ENCODE measurements around the gene MYOF. TPM values are rescaled to one million over a fixed set of nuclear protein-coding genes. Genes with fewer than 3 reads are reported as not detected.
A peak's percentile ranks its signal among the peaks of the same experiment; 100 is the strongest.

MYOF gene
- total RNA-seq, 2 donors from 2014 or later = 30.6 to 50.2 TPM

GRCh38 chr10:93390306-93391090 lies 91.6 kb downstream of the MYOF start:
- no peak for ATAC-seq (replicated peaks)
- H3K27me3 Mint-ChIP-seq = no peaks in the 10 kb centered on the region
- H3K4me1 Mint-ChIP-seq = peaks cover 19% of the 10 kb centered on the region
- H3K4me3 Mint-ChIP-seq = no peak overlapping the region
- H3K36me3 Mint-ChIP-seq (ENCODE audit: low read depth) = peaks cover 35% of the 10 kb centered on the region
- no peak overlapping the region for H3K27ac Mint-ChIP-seq
- H3K9me3 Mint-ChIP-seq = no peaks in the 10 kb centered on the region

GRCh38 chr10:93386631-93387369 lies 95.3 kb downstream of the MYOF start:
- Mint-ChIP-seq H3K9me3 (no peaks in the 10 kb centered on the region), H3K27me3 (no peaks in the 10 kb centered on the region), H3K36me3 (ENCODE audit: low read depth) (peaks cover 32% of the 10 kb centered on the region), H3K4me3 (peak overlapping the region; percentile 67), H3K4me1 (peaks cover 19% of the 10 kb centered on the region), H3K27ac (peak overlapping the region; percentile 89)
- ATAC-seq (replicated peaks) = peak; percentile 64

DNA sequence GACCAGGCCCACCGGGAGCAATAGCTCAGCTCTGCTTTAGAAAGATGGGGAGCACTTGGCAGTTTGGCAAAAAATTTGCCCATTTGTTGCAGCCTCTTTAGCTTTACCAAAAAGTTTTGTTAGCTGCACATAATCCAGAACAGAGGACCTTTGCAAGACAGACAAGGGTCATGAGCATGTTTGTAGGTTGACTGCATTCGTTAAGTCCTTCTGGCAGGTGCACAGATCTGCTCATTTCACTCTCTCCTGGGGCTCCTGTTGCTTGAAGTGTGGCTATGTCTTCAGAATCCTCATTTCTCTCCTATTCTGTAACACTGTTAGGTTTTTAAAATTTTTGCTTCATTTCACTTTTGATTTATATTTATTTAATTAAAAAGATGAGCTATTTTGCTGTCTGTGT lies 96.8 kb downstream of the MYOF start:
- Mint-ChIP-seq H3K36me3 (ENCODE audit: low read depth) (peaks cover 39% of the 10 kb centered on the region), H3K9me3 (no peaks in the 10 kb centered on the region), H3K4me3 (no peak overlapping the region), H3K27me3 (no peaks in the 10 kb centered on the region), H3K27ac (no peak overlapping the region), H3K4me1 (peaks cover 19% of the 10 kb centered on the region)
- no peak for ATAC-seq (replicated peaks)

DNA sequence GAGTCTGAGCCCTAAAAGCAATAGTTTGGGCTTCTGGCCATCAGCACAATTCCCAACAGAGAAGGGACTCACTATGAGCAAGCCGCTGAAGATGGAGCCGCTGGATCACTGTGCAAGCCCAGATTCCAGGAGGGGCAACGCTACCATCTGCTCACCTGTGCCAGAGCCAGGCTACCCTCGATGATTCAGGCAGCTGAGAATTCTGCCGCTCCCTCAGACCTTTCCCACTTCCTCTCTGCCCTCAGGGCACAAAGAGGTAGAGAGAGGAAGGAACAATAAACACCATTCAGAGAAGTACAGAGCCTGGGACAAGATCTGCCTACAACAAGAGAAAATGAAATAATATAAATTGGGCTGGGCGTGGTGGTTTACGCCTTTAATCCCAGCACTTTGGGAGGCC lies 98.1 kb downstream of the MYOF start:
- H3K36me3 Mint-ChIP-seq (ENCODE audit: low read depth) = peaks cover 50% of the 10 kb centered on the region
- no peaks in the 10 kb centered on the region for H3K9me3 Mint-ChIP-seq
- peaks cover 31% of the 10 kb centered on the region for H3K4me1 Mint-ChIP-seq

DNA sequence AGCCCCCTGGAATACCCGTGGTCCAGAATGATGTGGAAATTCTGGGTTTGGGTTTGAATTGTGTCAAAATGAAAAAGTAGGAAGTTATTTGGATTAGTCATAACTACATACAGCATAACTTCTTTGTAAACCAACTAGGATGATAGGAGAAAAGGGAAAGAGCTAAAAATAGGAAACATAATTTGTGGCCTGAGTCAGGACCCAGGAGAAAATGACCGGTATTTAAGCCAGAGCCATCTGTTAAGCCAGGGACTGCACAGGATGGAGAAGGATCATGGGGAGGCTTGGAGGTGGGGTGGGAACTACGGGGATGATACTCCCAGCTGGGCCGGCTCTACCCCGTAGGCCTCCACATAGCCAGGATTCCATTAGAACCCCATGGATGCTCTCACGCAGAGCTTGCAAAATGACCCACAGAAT lies 98.6 kb downstream of the MYOF start:
- Mint-ChIP-seq H3K36me3 (ENCODE audit: low read depth) (peaks cover 54% of the 10 kb centered on the region), H3K27me3 (no peaks in the 10 kb centered on the region), H3K9me3 (no peaks in the 10 kb centered on the region), H3K27ac (no peak overlapping the region), H3K4me3 (no peak overlapping the region), H3K4me1 (peaks cover 34% of the 10 kb centered on the region)
- no peak for ATAC-seq (replicated peaks)

More for the DNA sequence above, 98.1 kb downstream of the MYOF start:
- Mint-ChIP-seq H3K4me3 (no peak overlapping the region), H3K27me3 (no peaks in the 10 kb centered on the region), H3K27ac (no peak overlapping the region)
- no peak for ATAC-seq (replicated peaks)

DNA sequence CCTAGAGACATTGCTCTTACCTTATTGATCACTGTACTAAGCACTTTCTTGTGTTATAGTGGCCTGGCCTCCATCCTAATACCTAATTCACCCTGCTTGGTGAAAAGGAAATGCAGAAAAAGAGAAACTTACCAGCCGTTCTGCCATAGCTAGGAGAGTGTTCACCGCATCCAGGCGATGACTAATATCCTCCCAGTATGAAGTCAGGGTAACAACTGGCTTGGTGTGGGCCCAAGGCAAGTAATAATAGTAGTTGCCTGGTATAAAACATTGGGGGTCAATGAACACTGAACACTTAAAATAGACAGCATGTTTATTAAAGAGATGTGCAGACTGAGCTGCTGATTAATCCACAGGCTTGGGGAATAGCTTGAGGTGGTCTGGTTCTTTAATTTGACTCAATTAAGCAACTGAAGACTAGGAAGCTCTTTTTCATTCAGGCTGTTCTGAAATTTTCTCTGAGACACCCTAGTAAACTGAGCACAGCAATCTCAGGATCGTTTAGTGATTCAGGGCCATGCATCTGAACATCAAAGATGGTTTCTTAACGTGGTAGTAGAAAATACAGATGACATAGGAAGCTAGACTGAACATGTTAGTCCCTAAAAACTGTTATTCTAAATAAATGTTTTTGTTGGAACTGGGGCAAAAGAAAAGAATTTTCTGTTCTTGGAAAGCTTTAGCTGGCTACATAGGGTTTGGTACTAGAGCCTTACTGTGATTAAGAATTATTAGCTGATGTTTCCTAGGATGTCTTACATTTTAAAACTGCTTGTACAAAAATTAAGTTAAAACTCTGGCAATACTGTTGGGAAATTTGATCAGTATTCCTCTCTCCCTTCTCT lies 102.2 kb downstream of the MYOF start:
- peaks cover 20% of the 10 kb centered on the region for H3K4me1 Mint-ChIP-seq
- H3K36me3 Mint-ChIP-seq (ENCODE audit: low read depth) = peaks cover 43% of the 10 kb centered on the region
- H3K4me3 Mint-ChIP-seq = peak overlapping the region; percentile 76

DNA sequence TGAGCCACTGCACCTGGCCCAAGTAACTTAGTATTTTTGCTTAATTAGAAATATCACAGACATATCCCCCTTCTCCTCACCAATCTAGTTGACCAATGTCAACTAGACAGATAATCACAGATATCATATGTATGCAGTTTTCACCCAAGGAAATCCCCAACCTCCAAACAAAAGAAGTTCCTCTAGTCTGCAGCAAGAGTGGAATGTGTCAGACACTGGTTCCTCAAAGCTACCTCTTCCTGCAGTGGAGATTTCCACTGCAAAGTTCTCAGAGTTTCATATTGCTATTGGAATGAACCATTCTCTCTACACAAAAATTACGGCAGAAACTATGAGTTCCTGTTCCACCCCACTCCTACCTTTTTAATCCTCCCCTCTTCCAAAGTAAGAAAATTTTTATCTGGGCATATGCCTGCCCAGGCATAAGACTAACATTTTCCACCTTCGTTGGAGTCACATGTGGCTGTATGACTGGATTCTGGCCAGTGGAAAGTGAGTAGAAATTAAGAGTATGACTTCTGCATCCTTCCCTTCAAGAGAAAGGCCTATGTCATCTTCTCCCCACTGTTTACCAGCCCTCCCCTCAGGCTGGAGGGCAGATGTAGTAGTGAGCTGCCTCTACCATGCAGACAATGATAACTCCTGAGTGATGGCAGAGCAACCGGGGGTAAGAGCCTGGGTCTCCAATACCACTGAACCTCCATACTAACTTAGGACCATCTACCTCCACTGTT lies 103.0 kb downstream of the MYOF start:
- peak; percentile 83 for ATAC-seq (replicated peaks)
- peaks cover 20% of the 10 kb centered on the region for H3K4me1 Mint-ChIP-seq
- peak overlapping the region; percentile 99 for H3K27ac Mint-ChIP-seq

More for the DNA sequence above, 102.2 kb downstream of the MYOF start:
- no peaks in the 10 kb centered on the region for H3K27me3 Mint-ChIP-seq
- peak; percentile 93 for ATAC-seq (replicated peaks)
- H3K27ac Mint-ChIP-seq = peak overlapping the region; percentile 99
- no peaks in the 10 kb centered on the region for H3K9me3 Mint-ChIP-seq

GRCh38 chr10:93378039-93378438 lies 104.1 kb downstream of the MYOF start:
- peaks cover 20% of the 10 kb centered on the region for H3K4me1 Mint-ChIP-seq
- no peak overlapping the region for H3K4me3 Mint-ChIP-seq
- peaks cover 4% of the 10 kb centered on the region for H3K27me3 Mint-ChIP-seq
- H3K27ac Mint-ChIP-seq = peak overlapping the region; percentile 99
- ATAC-seq (replicated peaks) = no peak
- peaks cover 58% of the 10 kb centered on the region for H3K36me3 Mint-ChIP-seq (ENCODE audit: low read depth)
- H3K9me3 Mint-ChIP-seq = no peaks in the 10 kb centered on the region

More for the DNA sequence above, 103.0 kb downstream of the MYOF start:
- Mint-ChIP-seq H3K36me3 (ENCODE audit: low read depth) (peaks cover 47% of the 10 kb centered on the region), H3K9me3 (no peaks in the 10 kb centered on the region), H3K27me3 (peaks cover 3% of the 10 kb centered on the region), H3K4me3 (peak overlapping the region; percentile 76)

GRCh38 chr10:93376372-93377293 lies 105.5 kb downstream of the MYOF start:
- Mint-ChIP-seq H3K4me1 (peaks cover 20% of the 10 kb centered on the region), H3K4me3 (peak overlapping the region; percentile 26), H3K27me3 (peaks cover 4% of the 10 kb centered on the region), H3K9me3 (no peaks in the 10 kb centered on the region), H3K36me3 (ENCODE audit: low read depth) (peaks cover 72% of the 10 kb centered on the region), H3K27ac (peak overlapping the region; percentile 70)
- no peak for ATAC-seq (replicated peaks)

- no peaks in the 10 kb centered on the region for H3K4me1 Mint-ChIP-seq
- no peaks in the 10 kb centered on the region for H3K9me3 Mint-ChIP-seq
- no peak for ATAC-seq (replicated peaks)
- peaks cover 4% of the 10 kb centered on the region for H3K27me3 Mint-ChIP-seq
- H3K36me3 Mint-ChIP-seq (ENCODE audit: low read depth) = peaks cover 67% of the 10 kb centered on the region
- no peak overlapping the region for H3K4me3 Mint-ChIP-seq
- H3K27ac Mint-ChIP-seq = no peak overlapping the region
Observed at GRCh38 chr10:93370961-93371360, 111.2 kb downstream of the MYOF start.

- H3K4me3 Mint-ChIP-seq = no peak overlapping the region
- H3K9me3 Mint-ChIP-seq = no peaks in the 10 kb centered on the region
- H3K27ac Mint-ChIP-seq = no peak overlapping the region
- peaks cover 4% of the 10 kb centered on the region for H3K27me3 Mint-ChIP-seq
- peaks cover 68% of the 10 kb centered on the region for H3K36me3 Mint-ChIP-seq (ENCODE audit: low read depth)
- peaks cover 5% of the 10 kb centered on the region for H3K4me1 Mint-ChIP-seq
- ATAC-seq (replicated peaks) = no peak
Observed at GRCh38 chr10:93369588-93370164, 112.5 kb downstream of the MYOF start.

DNA sequence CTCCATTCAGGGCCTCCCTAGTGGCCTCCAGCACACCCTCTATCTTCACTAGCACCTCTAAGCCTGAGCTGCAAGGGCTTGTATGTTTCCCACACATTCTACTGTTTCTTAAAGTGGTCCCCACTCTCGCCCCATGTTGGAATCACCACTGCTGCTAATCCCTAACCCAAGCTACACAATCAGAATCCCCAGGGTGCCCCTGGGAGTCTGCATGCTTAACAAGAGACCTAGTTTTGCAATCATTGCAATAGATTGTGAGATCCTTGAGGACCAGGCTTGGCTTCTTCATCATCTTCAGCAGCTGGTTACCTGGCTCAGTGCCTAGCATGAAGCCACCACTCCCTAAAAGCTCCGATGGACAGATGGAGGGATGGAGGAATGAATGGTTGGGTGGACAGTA lies 113.9 kb downstream of the MYOF start:
- no peaks in the 10 kb centered on the region for H3K27me3 Mint-ChIP-seq
- no peaks in the 10 kb centered on the region for H3K9me3 Mint-ChIP-seq
- H3K4me1 Mint-ChIP-seq = peaks cover 5% of the 10 kb centered on the region
- no peak overlapping the region for H3K4me3 Mint-ChIP-seq
- no peak overlapping the region for H3K27ac Mint-ChIP-seq
- no peak for ATAC-seq (replicated peaks)
- peaks cover 59% of the 10 kb centered on the region for H3K36me3 Mint-ChIP-seq (ENCODE audit: low read depth)

- no peak for ATAC-seq (replicated peaks)
Observed at GRCh38 chr10:93367664-93368063, 114.5 kb downstream of the MYOF start.

More at GRCh38 chr10:93367664-93368063, 114.5 kb downstream of the MYOF start:
- Mint-ChIP-seq H3K9me3 (no peaks in the 10 kb centered on the region), H3K4me1 (peaks cover 5% of the 10 kb centered on the region), H3K4me3 (no peak overlapping the region), H3K27me3 (no peaks in the 10 kb centered on the region), H3K36me3 (ENCODE audit: low read depth) (peaks cover 59% of the 10 kb centered on the region), H3K27ac (no peak overlapping the region)
